WTC11 (cell line): ENCODE measurements around the gene CD48. TPM values are rescaled to one million over a fixed set of nuclear protein-coding genes. Genes with fewer than 3 reads are reported as not detected.
"Not testable (repeated sequence)": the region's sequence is repeated elsewhere in the genome, so short reads cannot be mapped to it uniquely, and the experiment has no call there.

Experiments used
- ATAC-seq: fragments of 200-7000 bp; cut with Tn5 transposase; 2 replicates; pipeline ENCODE4 v1.10.0; 2021; ENCODE audit warnings: mild to moderate bottlenecking, moderate library complexity
- CTCF ChIA-PET: fragments of 300-600 bp; sonication (Branson Sonifier 250); formaldehyde crosslinking; loops from one replicate; lab custom pipeline; 2021; ENCODE audit warnings: antibody characterized with exemption; lab: Charles Lee
- POLR2A ChIA-PET: fragments of 350-600 bp; sonication (Branson Sonifier 250); formaldehyde crosslinking; loops from one replicate; lab custom pipeline; 2021; ENCODE audit warnings: antibody characterized with exemption; lab: Charles Lee
- DNase-seq: peaks from one replicate; pipeline ENCODE4 v3.0.0; 2021; ENCODE audit warnings: low spot score
- H3K27ac Mint-ChIP-seq: 2 replicates; pipeline ENCODE4 v1.8.0; 2021; ENCODE audit warnings: mixed read lengths
- H3K27me3 Mint-ChIP-seq: 2 replicates; pipeline ENCODE4 v1.8.0; 2021; ENCODE audit warnings: low read depth, mild to moderate bottlenecking, moderate library complexity, mixed read lengths
- H3K36me3 Mint-ChIP-seq: 2 replicates; pipeline ENCODE4 v1.8.0; 2021; ENCODE audit warnings: mixed read lengths
- H3K4me1 Mint-ChIP-seq: 2 replicates; pipeline ENCODE4 v1.8.0; 2022; ENCODE audit warnings: mixed read lengths
- H3K4me3 Mint-ChIP-seq: 2 replicates; pipeline ENCODE4 v1.8.0; 2021; ENCODE audit warnings: mild to moderate bottlenecking, moderate library complexity, mixed read lengths
- H3K9me3 Mint-ChIP-seq: 2 replicates; pipeline ENCODE4 v1.8.0; 2021; ENCODE audit warnings: mixed read lengths
- AFF4 ChIP-seq: sonication (generic); formaldehyde crosslinking; IDR thresholded peaks from 2 replicates; pipeline ENCODE4 v1.8.1; 2023; ENCODE audit warnings: mild to moderate bottlenecking, missing genetic modification reagents, borderline replicate concordance
- ATF2 ChIP-seq: sonication (generic); formaldehyde crosslinking; IDR thresholded peaks from 2 replicates; pipeline ENCODE4 v1.8.1; 2022; ENCODE audit warnings: low read depth, missing genetic modification reagents, borderline replicate concordance
- IRF2 ChIP-seq: sonication (generic); formaldehyde crosslinking; IDR thresholded peaks from 2 replicates; pipeline ENCODE4 v1.8.0; 2022; ENCODE audit warnings: low read depth, missing genetic modification reagents, borderline replicate concordance
- PRDM15 ChIP-seq: sonication (generic); formaldehyde crosslinking; IDR thresholded peaks from 2 replicates; pipeline ENCODE4 v1.8.0; 2022; ENCODE audit warnings: missing genetic modification reagents
- TEAD1 ChIP-seq: sonication (generic); formaldehyde crosslinking; IDR thresholded peaks from 2 replicates; pipeline ENCODE4 v1.8.0; 2022; ENCODE audit warnings: mild to moderate bottlenecking, missing genetic modification reagents
- ZNF396 ChIP-seq: fragments of 250-450 bp; sonication (Bioruptor Pico); IDR thresholded peaks from 2 replicates; pipeline ENCODE4 v1.8.0; 2021; ENCODE audit warnings: mild to moderate bottlenecking, moderate library complexity, borderline replicate concordance
- ZNF423 ChIP-seq: fragments of 250-450 bp; sonication (Bioruptor Pico); IDR thresholded peaks from 2 replicates; pipeline ENCODE4 v2.1.2; 2022; ENCODE audit warnings: mild to moderate bottlenecking, moderate library complexity
- total RNA-seq: library from RNA; stranded (reverse); gene quantifications from 3 replicates; pipeline ENCODE4 v1.2.3, GENCODE V29; 2021
- TF ChIP-seq, protein P1 (sequence below): sonication (generic); formaldehyde crosslinking; IDR thresholded peaks from 2 replicates; pipeline ENCODE4 v1.8.0; 2022; ENCODE audit warnings: mild to moderate bottlenecking, missing genetic modification reagents

CD48 gene
- total RNA-seq, 1 experiment from 2014 or later: 0.66 TPM

DNA sequence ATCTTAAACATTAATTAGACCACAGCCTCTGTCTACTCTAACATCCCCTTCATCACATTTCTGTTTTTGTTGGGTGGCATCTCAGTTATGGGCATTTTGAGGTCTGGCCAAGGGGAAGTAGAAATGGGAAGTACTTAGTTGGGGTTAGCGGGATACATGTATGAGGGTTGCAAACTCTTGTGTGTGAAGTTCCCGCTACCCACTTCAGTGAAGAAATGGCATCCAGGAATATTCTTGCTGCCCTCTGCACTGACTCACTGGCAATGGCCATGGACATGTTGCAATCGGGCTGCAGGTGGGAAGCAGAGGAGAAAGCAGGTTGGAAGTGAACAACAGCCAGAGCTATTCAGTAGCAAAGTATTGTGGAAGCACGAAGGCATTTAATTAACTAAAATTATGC is 7.4 kb downstream of the CD48 start (continued):
- TF ChIP-seq AFF4 (CRISPR knock-in tag): no peak

- H3K4me3 Mint-ChIP-seq: no peak overlapping the region
- ATAC-seq (no peak), DNase-seq (no peak)
- H3K4me1 Mint-ChIP-seq: peaks cover 22% of the 10 kb centered on the region
- POLR2A ChIA-PET: no interaction called here
- CTCF ChIA-PET: no interaction called here
- TF ChIP-seq ZNF396 (CRISPR knock-in tag) (no peak), ZNF423 (CRISPR knock-in tag) (no peak)
- TF ChIP-seq, protein P1, sequence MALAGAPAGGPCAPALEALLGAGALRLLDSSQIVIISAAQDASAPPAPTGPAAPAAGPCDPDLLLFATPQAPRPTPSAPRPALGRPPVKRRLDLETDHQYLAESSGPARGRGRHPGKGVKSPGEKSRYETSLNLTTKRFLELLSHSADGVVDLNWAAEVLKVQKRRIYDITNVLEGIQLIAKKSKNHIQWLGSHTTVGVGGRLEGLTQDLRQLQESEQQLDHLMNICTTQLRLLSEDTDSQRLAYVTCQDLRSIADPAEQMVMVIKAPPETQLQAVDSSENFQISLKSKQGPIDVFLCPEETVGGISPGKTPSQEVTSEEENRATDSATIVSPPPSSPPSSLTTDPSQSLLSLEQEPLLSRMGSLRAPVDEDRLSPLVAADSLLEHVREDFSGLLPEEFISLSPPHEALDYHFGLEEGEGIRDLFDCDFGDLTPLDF (CRISPR knock-in tag): no peak
- H3K27ac Mint-ChIP-seq: no peak overlapping the region
- no peaks in the 10 kb centered on the region for H3K27me3 Mint-ChIP-seq
- H3K9me3 Mint-ChIP-seq: no peaks in the 10 kb centered on the region
- H3K36me3 Mint-ChIP-seq: no peaks in the 10 kb centered on the region
Observed at GRCh38 chr1:160702100-160702499, 9.5 kb downstream of the CD48 start.

DNA sequence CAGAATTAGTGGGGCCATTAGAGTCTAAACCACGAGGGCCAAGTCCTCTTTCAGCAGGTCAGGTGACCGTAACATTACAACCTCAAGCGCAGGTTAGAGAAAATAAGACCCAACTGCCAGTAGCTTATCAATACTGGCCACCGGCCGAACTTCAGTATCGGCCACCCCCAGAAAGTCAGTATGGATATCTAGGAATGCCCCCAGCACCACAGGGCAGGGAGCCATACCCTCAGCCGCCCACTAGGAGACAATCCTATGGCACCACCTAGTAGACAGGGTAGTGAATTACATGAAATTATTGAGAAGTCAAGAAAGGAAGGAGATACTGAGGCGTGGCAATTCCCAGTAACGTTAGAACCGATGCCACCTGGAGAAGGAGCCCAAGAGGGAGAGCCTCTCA is 19.2 kb downstream of the CD48 start:
- POLR2A ChIA-PET, ATAC-seq, H3K27me3 Mint-ChIP-seq, H3K27ac Mint-ChIP-seq, H3K36me3 Mint-ChIP-seq, H3K4me3 Mint-ChIP-seq: not testable (repeated sequence)
- DNase-seq: peak; percentile 27
- CTCF ChIA-PET: interaction anchor here (2.4 kb wide), 1 partner anchor 11 kb away, joined by 11 read pairs; no protein-coding TSS in a partner anchor
- Mint-ChIP-seq H3K9me3 (peaks cover 10% of the 10 kb centered on the region), H3K4me1 (peaks cover 19% of the 10 kb centered on the region)

GRCh38 chr1:160685266-160685665 is 26.4 kb downstream of the CD48 start:
- Mint-ChIP-seq H3K27ac (no peak overlapping the region), H3K4me3 (no peak overlapping the region), H3K36me3 (peaks cover 37% of the 10 kb centered on the region), H3K4me1 (peaks cover 7% of the 10 kb centered on the region), H3K9me3 (peaks cover 37% of the 10 kb centered on the region), H3K27me3 (no peaks in the 10 kb centered on the region; the same call in none of the 2 replicates)
- TF ChIP-seq, protein P1 (CRISPR knock-in tag): no peak
- TF ChIP-seq PRDM15 (CRISPR knock-in tag) (no peak), TEAD1 (CRISPR knock-in tag) (no peak), ATF2 (CRISPR knock-in tag) (no peak), IRF2 (CRISPR knock-in tag) (no peak)
- DNase-seq: no peak
- no peak for ATAC-seq
- ChIA-PET POLR2A (no interaction called here), CTCF (interaction anchor here (1.5 to 2.0 kb wide), 2 partner anchors 10 to 266 kb away, joined by 3 to 10 read pairs; no protein-coding TSS in a partner anchor)
